Activated T-cell treated with anti-CD3 and anti-CD28 coated beads for 4 hours (primary cell): ENCODE measurements around the gene UBTD1.
"Not testable (repeated sequence)": the region's sequence is repeated elsewhere in the genome, so short reads cannot be mapped to it uniquely, and the experiment has no call there.

Experiments
- DNase-seq: peaks from one replicate; pipeline ENCODE4 v3.0.0-alpha.2; 2020

UBTD1 gene

DNA sequence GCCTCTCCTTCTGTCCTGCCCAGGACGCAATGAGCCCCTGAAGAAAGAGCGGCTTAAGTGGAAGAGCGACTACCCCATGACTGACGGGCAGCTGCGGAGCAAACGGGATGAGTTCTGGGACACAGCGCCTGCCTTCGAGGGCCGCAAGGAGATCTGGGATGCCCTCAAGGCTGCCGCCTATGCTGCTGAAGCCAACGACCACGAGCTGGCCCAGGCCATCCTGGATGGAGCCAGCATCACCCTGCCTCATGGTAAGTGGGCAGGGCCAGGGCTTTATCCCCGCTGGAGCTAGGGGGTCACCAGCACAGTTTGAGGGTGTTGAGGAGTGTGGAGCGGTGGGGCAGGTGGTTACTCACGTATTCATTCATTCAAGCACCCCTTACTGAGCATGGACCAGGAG lies 69.2 kb downstream of the UBTD1 start:
- DNase-seq = no peak

DNA sequence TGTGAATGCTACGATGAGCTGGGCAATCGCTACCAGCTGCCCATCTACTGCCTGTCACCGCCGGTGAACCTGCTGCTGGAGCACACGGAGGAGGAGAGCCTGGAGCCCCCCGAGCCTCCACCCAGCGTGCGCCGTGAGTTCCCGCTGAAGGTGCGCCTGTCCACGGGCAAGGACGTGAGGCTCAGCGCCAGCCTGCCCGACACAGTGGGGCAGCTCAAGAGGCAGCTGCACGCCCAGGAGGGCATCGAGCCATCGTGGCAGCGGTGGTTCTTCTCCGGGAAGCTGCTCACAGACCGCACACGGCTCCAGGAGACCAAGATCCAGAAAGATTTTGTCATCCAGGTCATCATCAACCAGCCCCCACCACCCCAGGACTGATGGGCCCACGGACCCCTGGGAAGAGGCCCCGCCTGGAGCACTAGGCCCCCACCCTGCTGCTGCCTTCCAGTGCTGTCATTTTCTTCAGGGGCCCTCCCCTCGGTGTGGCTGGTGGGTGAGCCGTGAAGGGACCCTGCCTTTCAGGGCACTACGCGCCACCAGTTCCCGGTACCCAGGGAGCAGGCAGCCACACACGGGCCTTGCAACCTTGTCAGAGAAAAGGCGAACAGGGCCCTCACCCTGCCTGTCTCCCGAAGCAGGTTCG lies 71.5 kb downstream of the UBTD1 start:
- no peak for DNase-seq

- no peak for DNase-seq
These were observed 72.2 kb downstream of the UBTD1 start for GRCh38 chr10:97570789-97571471.

GRCh38 chr10:97571622-97572021 lies 72.9 kb downstream of the UBTD1 start:
- no peak for DNase-seq

DNA sequence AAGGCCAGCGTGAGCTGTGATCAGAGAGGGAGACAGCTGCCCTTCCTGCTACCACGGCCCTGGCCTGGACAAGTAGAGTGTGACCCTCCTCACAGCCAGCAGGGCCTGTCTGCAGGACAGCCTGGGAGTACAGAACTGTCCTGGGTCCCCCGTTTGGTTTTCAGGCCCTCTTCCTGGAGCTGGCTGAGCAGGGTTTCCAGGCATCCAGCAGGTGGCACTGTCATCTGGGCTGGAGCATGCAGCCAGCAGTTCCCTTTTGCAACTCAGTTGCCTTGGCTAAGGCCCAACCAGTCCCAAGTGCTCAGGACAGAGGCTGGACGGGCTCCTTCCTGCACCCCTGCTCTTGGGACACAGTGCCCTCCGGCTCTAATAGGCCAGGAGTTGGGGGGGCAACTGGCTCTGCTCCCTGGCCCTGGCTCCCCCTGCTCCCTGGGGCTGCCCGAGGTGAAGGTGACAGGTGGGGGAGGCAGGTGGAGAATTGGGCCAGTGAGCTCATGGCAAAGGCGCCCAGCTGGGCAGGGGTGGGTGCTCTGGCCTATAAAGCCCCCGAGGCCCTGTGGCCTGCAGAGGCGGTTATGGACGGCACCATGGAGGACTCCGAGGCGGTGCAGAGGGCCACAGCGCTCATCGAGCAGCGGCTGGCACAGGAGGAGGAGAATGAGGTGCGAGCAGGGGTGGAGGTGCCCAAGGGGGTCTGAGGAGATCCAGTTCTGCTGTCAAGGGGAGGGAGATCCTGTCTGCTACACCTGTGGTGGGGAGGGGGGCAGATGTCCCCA lies 73.7 kb downstream of the UBTD1 start, which contains the start of gene ANKRD2:
Gene ANKRD2, plus strand, starts transcription at position 566 of the 776 bp plus-strand sequence. Its CDS starts 10 bp downstream, at position 576.
- DNase-seq = peak; percentile 23

GRCh38 chr10:97573021-97573420 lies 74.3 kb downstream of the UBTD1 start:
- DNase-seq = no peak

- no peak for DNase-seq
These were observed 74.9 kb downstream of the UBTD1 start for GRCh38 chr10:97573672-97574071.

GRCh38 chr10:97574374-97575126 lies 75.8 kb downstream of the UBTD1 start:
- DNase-seq = no peak

GRCh38 chr10:97575127-97575668 lies 76.5 kb downstream of the UBTD1 start:
- DNase-seq = no peak

DNA sequence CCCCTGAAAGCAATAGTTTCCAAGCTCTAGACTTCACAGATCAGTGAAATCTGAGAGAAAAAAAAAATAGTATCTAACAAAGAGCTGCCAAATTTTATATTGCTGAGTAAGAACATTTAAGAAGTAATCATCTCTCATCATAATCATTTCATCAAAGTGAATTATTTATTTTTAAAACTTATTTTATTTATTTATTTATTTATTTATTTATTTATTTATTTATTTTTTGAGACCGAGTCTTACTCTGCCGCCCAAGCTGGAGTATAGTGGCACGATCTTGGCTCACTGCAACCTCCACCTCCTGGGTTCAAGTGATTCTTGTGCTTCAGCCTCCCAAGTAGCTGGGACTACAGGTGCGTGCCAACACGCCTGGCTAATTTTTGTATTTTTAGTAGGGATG lies 77.8 kb downstream of the UBTD1 start:
- not testable (repeated sequence) for DNase-seq

GRCh38 chr10:97577701-97578100 lies 79.0 kb downstream of the UBTD1 start:
- no peak for DNase-seq

DNA sequence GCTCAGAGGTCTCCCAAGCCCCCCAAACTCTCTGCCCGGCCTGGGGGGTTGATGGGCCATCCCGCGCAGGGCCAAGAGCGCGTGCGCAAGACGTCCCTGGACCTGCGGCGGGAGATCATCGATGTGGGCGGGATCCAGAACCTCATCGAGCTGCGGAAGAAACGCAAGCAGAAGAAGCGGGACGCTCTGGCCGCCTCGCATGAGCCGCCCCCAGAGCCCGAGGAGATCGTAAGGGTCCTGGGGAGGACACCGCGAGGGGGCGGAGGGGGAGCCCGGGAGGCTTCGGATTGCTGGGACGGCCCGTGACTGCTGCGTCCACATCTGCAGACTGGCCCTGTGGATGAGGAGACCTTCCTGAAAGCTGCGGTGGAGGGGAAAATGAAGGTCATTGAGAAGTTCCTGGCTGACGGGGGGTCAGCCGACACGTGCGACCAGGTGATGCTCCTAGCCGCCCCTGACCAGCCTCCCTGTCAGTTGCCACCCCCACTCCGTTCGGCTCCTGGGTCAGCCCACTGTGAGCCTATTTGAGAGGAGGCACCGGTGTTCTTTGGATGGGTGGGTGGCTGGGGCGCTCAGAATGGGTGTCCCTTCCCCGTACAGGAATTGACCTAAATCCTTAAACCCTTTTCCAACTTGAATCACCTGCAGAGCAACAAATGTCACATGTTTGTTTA lies 79.6 kb downstream of the UBTD1 start:
- no peak for DNase-seq

- no peak for DNase-seq
These were observed 82.0 kb downstream of the UBTD1 start for GRCh38 chr10:97580421-97581367.

DNA sequence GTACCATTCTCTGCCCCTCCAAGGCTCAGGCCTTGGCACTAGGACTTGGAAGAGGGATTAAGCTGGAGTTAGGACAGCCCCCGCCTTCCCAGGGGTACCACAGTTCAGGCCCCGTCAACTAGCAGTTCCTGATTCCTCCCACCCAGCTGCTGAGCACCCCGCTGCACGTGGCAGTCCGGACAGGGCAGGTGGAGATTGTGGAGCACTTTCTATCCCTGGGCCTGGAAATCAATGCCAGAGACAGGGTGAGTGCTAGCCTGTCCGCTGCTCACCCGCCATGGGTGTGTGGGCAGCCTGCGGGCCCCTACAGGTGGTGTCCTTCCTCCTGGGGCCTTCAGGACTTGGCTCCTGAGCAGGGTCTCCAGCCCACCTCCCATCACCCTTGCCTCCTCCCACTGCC lies 83.4 kb downstream of the UBTD1 start:
- no peak for DNase-seq

DNA sequence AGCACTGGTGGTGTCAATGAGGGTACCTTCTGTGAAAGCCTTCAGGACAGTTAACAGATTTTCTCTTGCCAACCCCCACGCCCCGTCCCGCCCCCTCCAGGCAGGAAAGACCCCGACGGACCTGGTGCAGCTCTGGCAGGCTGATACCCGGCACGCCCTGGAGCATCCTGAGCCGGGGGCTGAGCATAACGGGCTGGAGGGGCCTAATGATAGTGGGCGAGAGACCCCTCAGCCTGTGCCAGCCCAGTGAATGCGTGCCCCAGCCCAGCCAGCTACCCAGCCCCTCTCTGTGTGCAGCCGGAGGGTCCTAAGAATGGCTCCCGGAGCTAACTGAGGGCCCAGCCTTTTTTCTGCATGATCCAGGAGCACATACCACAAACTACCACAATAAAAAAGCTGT lies 84.8 kb downstream of the UBTD1 start:
- no peak for DNase-seq

- no peak for DNase-seq
These were observed 85.5 kb downstream of the UBTD1 start, which contains the start of gene HOGA1 for GRCh38 chr10:97584060-97584797. Gene HOGA1, plus strand, starts transcription at chr10:97584389. Its CDS starts 315 bp downstream, at chr10:97584704.

DNA sequence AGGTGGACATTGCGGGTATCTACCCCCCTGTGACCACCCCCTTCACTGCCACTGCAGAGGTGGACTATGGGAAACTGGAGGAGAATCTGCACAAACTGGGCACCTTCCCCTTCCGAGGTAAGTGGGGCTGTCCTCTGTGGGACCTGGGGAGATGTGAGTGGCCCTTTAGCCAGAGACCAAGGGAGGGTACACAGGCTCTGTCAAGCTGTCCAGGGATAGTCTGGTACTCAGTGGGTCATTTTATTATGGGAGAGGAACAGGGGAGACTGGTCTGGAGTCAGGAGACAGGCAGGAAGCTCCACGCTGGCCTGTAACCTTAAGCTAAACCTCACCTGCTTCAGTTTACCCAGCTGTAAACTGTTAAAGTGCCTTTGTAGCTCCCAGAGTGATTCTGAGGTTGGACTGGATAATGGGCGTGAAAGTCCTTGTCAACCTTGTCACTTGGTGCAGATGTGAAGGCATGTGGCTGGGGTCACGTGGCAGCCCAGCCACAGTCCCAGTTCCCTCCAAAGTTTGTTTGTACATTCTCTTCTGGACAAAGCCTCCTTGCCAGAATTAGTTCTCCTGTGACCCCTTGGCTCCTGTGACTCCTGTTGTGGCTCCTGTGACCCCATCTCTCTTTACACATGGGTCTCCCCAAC lies 86.2 kb downstream of the UBTD1 start:
- DNase-seq = no peak

- DNase-seq = no peak
These were observed 86.7 kb downstream of the UBTD1 start for GRCh38 chr10:97585439-97585811.

DNA sequence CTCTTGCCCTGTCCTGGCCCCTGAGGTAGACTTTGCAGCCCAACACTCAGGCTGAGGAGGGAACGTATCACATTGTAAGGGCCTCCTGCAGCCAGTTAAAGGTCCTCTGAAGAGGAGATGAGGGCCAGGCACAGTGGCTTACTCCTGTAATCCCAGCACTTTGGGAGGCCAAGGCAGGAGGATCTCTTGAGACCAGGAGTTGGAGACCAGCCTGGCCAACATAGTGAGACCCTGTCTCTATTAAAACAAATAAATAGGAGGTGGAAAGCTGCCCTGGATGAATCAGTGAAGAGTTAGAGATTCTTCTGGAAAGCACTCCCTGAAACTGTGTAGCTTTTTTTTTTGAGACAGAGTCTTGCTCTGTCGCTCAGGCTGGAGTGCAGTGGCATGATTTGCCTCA lies 88.5 kb downstream of the UBTD1 start:
- no peak for DNase-seq

DNA sequence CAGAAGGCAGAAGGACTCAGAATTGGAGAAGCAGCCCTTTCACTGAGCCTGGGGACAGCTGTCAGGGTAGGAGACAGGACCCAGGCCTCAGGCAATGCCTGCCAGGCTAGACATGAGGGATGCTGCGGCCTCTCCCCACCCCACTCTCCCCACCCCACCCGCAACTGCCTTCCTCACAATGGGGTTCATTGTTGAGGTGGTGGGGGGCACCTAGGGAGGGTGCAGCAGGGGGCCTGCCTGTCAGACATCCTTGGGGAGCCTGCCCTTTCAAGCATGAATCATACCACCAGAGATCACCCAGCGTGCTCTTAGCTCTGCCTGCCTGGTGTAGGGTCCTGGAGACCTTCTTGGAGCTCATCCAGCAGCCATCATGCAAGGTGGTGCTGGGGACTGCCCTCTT lies 90.8 kb downstream of the UBTD1 start, which contains the start of gene C10orf62:
Gene C10orf62, plus strand, starts transcription at position 243 of the 400 bp plus-strand sequence. CDS start 177 bp downstream, outside the sequence.
- no peak for DNase-seq
